GM12892 (cell line): ENCODE measurements around the gene AFDN.

Source experiments
- POLR2A ChIP-seq: IDR thresholded peaks from 2 replicates; pipeline ENCODE4 v1.6.1; 2011; ENCODE audit warnings: low read depth, low read length, control low read depth
- POLR2AphosphoS5 ChIP-seq: IDR thresholded peaks from 2 replicates; pipeline ENCODE4 v1.6.1; 2011; ENCODE audit warnings: low read depth, low read length, control low read depth

- TF ChIP-seq POLR2A, result peak; percentile 32; the same call in 1 of the 2 replicates
- no peak for TF ChIP-seq POLR2AphosphoS5
These were observed at the start of gene AFDN for GRCh38 chr6:167826896-167827582.
